ENCODE results near the gene PNKD.
A peak's percentile ranks its signal among the peaks of the same experiment; 100 is the strongest.
"Not testable (repeated sequence)": the region's sequence is repeated elsewhere in the genome, so short reads cannot be mapped to it uniquely, and the experiment has no call there.

Gene PNKD

DNA sequence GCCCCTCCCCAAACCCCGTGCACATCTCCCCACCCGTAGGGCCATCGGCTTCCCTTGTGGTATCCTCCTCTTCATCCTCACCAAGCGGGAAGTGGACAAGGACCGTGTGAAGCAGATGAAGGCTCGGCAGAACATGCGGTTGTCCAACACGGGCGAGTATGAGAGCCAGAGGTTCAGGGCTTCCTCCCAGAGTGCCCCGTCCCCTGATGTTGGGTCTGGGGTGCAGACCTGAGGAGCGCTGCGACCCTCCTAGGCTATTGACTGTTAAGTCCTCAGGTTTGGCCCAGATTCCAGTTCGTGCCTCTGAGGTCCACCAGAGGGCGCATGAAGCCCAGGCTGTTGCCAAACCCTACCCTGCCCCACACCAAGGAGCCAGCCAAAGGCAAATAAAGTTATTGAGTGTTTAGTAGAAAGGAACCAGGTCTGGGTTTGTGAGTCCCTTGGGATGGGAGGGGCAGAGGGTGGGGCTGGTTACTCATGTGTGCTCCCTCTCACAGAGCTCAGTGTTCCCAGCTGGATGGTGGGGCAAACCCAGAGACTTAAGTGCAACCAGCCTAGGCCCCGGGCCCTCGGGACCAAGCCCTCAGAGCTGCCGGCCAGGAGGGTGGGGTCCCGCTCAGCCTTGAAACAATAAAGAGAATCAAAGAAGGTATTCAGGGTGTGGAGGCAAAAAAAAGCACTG lies 2.4 kb downstream of the PNKD start:
- peak; percentile 64 to 74 for DNase-seq (ENCODE audit: low read depth in 2 of 2)

DNA sequence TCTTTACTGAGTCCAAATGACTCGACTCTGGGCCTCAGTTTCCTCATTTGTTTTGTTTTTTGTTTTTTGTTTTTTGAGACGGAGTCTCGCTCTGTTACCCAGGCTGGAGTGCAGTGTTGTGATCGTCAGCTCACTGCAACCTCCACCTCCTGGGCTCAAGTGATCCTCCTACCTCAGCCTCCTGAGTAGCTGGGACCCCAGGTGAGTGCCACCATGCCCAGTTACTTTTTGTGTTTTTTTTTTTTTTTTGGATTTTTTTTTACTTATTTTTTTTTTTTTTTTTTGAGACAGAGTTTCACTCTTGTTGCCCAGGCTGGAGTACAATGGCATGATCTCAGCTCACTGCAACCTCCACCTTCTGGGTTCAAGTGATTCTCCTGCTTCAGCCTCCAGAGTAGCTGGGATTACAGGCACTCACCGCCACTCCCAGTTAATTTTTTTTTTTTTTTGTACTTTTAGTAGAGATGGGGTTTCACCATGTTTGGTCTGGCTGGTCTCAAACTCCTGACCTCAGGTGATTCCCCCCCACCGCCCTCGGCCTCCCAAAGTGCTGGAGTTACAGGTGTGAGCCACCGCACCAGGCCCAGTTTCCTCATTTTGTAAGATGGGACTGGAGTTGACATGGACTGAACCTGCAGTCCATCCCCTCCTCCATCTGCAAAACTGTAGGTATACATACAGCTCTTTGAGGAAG lies 3.0 kb downstream of the PNKD start:
- DNase-seq (ENCODE audit: low read depth in 2 of 2) = not testable (repeated sequence)

DNA sequence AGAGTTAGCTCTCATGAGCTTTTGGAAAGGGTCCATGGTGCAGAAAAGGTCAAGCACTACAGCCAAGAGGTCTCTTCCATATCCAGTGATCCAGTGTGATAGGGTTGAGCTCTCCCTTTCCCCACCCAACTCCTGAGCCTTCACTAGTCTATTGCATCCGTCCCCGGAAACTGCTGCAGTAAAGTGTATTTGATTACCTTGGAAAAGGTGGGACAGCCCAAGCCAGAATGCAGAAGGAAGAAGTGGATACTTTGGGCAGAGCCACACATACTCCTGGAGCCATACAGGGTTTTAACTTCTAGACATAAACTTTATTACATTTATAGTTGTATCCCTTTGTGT lies 3.6 kb downstream of the PNKD start:
- DNase-seq (ENCODE audit: low read depth in 2 of 2) = no peak

DNA sequence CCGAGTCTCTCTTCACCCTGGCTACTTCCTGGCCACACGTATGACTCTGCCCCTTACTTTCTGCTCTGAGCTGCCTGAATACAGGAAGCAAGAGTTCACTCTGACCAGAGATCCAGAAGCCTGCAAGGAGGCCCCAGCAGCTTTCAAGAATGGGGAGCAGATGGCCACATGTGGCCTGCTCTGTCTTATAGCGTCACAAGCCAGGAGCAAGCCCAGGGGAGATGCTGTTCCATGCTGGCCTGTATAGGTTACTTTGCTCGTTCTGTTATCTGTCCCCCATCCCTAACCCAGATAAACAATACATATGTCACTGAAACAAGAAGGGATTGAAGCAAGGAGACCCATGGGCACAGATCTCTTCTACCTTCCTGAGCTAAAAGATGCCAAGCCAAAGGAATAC lies 4.3 kb downstream of the PNKD start:
- no peak for DNase-seq (ENCODE audit: low read depth in 2 of 2)

DNA sequence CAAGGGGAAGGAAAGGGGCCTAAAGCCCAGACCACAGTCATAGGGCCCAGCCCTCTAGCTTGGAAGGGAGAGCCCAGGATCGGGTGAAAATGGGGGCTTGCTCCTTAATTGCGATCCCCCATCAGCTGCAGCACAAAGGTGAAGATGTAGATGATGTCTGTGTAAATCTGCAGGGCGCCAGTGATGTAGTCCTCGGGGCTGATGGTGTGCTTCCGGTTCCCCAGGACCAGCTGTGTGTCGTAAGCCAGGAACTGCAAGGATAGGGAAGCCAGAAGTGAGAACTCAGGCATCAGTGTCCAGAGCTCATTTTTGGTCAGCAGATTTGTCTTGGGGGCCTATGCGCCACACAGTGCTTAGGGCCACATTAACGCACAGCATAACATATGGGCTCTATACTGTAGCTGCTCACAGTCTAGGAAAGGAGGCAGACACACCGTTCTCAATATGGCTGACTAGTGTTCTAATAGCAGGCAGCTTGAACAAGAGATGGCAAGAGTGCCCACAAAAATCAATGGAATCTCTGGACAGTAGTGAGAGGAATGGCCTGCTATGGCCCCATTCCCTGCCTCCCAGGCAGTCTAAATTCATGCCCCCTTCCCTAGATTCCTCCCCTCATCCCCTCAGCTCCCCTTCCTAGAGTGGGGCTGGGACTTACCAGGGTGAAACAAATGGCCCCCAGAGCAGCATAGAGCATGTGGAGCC lies 5.2 kb downstream of the PNKD start:
- no peak for DNase-seq (ENCODE audit: low read depth in 2 of 2)

DNA sequence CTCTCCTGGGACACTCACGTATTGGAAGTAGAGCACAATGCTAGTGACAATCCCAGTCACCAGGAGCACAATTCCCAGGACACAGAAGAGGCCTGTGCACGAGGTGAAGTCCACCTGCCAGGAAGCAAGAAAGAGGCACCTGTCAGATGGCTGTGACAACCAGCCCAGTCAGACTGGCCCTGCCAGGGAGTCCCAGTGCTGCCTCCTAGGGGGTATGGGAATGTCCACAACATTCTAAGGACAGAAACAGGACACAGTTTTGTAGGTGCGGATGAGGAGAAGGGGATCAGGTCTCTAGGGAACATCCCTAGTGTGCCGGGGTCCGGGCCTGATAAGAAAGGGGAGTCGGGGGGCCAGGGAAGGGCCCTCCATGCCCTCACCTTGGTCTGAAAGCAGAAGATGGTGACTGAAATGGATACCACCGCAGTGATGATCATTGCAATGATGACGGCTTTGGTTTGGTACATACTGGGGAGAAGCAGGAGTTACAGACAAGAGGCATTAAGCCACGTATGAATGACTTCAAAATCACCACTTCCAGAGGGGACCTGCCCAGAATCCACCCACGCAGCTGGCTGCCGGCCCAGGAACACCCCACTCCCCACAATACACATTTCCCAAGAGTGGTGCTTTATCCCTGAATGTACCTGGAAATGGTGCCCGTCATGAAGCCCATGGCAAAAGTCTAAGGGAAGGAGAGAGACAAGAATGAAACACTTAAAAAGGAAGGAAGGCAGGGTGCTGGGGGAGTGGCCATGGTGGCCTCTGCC lies 6.9 kb downstream of the PNKD start:
- DNase-seq (ENCODE audit: low read depth in 2 of 2) = no peak

DNA sequence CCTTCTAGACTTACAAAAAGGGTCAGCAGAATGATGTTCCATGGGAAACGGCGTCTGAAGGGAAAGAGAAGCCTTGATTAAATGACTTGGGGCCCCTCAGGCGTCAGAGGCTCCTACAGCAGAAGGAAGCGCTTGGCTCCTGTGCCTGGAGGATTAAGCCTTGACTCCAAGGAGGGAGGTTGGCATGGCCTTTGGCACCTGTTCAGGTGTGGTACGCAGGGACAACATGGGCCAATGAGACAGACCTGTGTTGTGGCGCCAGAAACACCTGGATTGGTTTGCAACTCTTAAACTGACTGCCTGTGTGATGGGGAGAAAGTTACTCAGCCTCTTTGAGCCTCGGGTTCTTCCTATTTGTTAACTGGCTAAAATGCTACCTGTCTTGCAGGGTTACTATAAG lies 7.6 kb downstream of the PNKD start:
- no peak for DNase-seq (ENCODE audit: low read depth in 2 of 2)

- DNase-seq (ENCODE audit: low read depth in 2 of 2) = no peak
Measured at GRCh38 chr2:218278531-218279360, 8.4 kb downstream of the PNKD start.

DNA sequence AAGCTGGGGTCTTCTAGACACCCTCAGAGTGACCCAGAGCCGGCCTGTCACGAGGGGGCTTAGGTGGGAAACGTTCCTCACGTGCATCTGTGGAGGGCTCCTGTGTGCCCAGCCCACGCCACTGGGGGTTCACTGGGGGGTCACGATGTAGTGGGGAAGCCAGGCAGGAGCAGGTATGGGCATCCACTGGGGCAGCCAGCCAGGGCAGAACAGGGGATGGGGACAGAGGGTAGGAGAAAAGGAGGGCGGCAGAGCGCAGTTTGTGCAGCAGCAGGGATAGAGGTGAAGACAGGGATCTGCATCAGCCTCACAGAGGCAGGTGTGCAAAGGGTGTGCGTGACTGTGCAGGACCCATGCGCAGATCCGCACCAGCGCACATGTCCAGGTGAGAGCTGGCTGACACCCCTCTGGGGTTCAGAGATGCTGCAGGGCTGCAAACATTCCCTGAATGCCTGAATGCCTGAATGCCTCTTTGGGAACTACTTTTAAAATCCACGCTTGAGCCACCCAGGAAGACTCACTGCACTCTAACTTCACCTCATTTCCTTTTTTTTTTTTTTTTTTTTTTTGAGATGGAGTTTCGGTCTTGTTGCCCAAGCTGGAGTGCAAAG lies 10.0 kb downstream of the PNKD start:
- DNase-seq (ENCODE audit: low read depth in 2 of 2) = no peak

- no peak for DNase-seq (ENCODE audit: low read depth in 2 of 2)
Measured at GRCh38 chr2:218281449-218281848, 11.1 kb downstream of the PNKD start.

DNA sequence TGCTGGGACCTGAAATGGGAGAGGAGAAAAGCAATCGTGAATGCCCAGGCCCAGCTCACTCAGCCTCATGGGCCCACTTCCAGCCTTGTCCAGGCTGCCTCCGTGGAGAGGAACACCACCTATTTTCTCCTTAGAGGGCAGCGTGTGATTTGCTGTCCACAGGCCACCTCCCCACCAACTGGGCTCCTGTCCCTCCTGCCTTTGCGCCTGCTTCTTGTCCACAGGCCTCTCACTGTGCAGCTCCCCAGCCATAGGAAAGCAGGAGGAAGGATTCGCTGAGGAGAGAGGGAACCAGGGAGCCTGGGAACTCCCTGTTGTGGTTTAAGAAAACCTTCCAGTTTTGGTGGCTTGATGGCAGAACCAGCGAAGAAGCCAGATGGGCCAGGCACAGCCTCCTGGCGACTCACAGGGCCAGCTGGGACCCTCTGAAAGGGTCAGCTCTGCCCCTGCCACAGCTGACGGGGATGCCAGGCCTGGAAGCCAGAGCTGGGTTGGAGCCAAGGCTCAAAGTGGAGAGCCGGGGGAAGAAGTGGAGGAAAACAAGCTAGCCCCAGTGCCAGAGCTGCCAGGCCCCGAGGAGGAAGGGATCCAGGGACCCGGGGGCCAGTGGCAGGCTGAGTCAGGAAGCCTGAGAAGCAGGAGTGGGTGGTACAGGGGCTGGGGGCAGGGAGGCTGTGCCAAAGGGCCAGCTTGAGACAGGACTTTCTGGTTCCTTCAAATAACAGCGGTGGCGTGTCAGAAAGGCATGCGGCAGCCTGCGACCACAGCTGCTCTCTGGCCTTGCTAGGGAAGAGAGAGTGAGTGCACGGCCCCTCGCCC lies 12.1 kb downstream of the PNKD start:
- no peak for DNase-seq (ENCODE audit: low read depth in 2 of 2)

DNA sequence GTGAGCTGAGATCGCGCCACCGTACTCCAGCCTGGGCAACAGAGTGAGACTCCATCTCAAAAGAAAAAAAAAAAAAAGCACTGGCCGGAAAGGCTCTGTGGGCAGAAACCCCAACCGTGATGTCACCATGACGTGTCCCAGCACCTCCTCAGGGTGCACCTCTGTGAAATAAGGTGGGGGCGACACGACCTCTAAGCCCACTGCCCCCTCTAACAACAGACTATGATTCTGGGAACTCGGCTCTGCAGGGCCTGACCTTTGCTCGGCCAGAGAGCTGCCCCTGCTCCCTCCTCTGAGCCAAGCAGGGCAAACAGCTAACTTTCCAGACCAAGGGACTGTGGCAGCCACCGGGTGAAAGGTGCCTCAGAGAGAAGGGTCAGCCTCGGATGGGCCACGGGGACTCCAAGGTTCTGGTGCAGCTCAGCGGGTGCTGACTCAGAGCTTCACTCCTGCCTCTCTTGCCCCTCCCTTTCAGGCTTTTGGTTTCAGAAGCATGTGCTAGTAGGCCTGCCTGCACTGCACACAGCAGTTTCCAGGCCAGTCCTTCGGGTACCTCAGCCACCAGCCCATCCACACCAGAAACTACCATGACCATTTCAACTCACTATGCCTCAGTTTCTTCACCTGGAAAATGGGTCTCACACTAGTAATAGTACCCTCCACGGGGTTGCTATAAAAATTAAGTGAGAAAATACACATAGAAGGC lies 13.9 kb downstream of the PNKD start:
- DNase-seq (ENCODE audit: low read depth in 2 of 2) = peak; percentile 41 to 53

DNA sequence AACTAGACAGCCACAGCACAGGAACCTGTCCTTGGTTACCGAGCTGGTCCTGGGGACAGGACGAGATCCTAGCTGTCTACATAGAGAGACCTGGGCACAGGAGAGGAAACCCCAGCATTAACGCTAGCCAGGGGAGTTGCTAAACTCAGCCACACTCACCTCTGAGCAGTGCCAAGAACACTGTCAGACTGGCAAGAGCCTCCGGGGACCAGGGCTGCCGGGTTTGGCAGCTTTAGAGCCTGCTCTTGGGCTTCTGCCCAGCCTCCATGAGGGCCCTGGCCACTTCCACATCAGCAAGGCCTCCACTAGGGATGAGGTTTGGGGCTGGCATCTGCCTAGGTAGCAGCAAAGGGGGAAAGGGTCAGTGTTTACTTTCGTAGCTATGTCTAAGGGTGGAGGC lies 15.3 kb downstream of the PNKD start:
- DNase-seq (ENCODE audit: low read depth in 2 of 2) = no peak

DNA sequence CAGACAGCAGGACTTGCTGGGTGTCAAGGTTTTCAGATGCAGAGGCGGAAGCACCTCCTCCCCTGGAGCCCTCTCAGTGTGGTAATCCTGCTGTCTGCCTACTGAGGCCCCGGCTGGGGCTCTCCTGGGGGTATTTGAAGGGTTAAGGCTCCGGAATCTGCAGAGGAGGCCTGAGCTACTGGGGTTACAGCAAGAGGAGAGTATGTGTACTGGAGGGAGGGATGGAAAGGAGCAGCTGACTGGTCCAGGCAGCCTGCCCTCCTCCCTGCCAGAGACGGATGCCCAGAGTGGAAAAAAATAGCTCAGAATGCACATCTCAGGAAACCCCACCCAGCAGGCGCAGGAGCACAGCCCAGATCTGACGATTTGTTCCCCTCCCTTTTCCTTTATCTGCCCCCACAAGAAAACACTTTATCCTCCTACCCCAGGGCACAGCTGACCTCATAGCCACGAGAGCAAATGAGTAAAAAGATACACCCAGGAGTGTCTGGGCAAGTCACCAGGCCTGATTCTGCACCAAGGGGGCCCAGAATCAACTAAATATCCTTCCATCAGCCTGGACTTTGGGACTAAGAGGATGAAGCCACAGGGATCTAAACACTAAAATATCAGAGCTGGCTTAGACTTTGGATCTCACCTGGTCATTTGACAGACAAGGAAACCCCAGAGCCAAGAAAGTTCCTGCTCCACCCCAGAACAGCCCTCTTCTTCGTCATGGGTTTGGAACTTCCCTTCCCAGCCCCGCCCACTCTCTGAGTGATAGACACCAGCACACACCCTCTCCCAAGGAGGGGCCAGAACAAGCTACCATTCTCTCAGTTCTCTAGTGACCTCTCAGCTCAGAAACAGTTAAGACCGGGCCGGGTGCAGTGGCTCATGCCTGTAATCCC lies 16.5 kb downstream of the PNKD start:
- peak; percentile 64 to 66 for DNase-seq (ENCODE audit: low read depth in 2 of 2)

- DNase-seq (ENCODE audit: low read depth in 2 of 2) = no peak
Measured at GRCh38 chr2:218289639-218290315, 19.5 kb downstream of the PNKD start.

- DNase-seq (ENCODE audit: low read depth in 2 of 2) = no peak
Measured at GRCh38 chr2:218290316-218291261, 20.3 kb downstream of the PNKD start.
